ENCODE data around the gene SURF2. TPM values are rescaled to one million over a fixed set of nuclear protein-coding genes. Genes with fewer than 3 reads are reported as not detected.

SURF2 gene
- total and polyA plus RNA-seq, 9 of the 15 experiments (the other 6 are each of a cell fraction or from before 2014, with no cell fraction given): 5.5 to 82.5 (median 21.3) TPM

- TF ChIP-seq POLR3G (IDR thresholded peaks at IDR 0.05; ENCODE audit: extremely low read depth, insufficient read length, insufficient replicate concordance): no peak
- peak; percentile 75 for TF ChIP-seq ZNF395 (CRISPR knock-in tag; IDR thresholded peaks at IDR 0.05)
- TF ChIP-seq ZNF23 (CRISPR knock-in tag; IDR thresholded peaks at IDR 0.05): no peak
- no peak for TF ChIP-seq ZNF146 (CRISPR knock-in tag; IDR thresholded peaks at IDR 0.05; ENCODE audit: unreplicated experiment)
- TF ChIP-seq ZNF785 (CRISPR knock-in tag; IDR thresholded peaks at IDR 0.05): no peak
- TF ChIP-seq ZNF655 (CRISPR knock-in tag; IDR thresholded peaks at IDR 0.05): no peak
- peak; percentile 59 for TF ChIP-seq FIP1L1 (IDR thresholded peaks at IDR 0.05; ENCODE audit: low read depth, low read length, poor library complexity, severe bottlenecking)
- peak; percentile 43; the same call in 1 of the 2 replicates for TF ChIP-seq ZBTB7A (IDR thresholded peaks at IDR 0.05; ENCODE audit: borderline replicate concordance, control insufficient read depth, low read depth, low read length)
- TF ChIP-seq KAT7 (CRISPR knock-in tag; IDR thresholded peaks at IDR 0.05; ENCODE audit: borderline replicate concordance): no peak
- TF ChIP-seq TAF7 (tag; IDR thresholded peaks at IDR 0.05): no peak
- TF ChIP-seq CREB1 (IDR thresholded peaks at IDR 0.05): peak; percentile 54
- peak; percentile 63; the same call in 1 of the 2 replicates for TF ChIP-seq CREB1 (CRISPR knock-in tag; IDR thresholded peaks at IDR 0.05)
- TF ChIP-seq RAD21 (CRISPR knock-in tag; conservative IDR thresholded peaks at IDR 0.05 in 1 of 2, IDR thresholded peaks at IDR 0.05 in 1 of 2): no peak
- TF ChIP-seq, protein P1, sequence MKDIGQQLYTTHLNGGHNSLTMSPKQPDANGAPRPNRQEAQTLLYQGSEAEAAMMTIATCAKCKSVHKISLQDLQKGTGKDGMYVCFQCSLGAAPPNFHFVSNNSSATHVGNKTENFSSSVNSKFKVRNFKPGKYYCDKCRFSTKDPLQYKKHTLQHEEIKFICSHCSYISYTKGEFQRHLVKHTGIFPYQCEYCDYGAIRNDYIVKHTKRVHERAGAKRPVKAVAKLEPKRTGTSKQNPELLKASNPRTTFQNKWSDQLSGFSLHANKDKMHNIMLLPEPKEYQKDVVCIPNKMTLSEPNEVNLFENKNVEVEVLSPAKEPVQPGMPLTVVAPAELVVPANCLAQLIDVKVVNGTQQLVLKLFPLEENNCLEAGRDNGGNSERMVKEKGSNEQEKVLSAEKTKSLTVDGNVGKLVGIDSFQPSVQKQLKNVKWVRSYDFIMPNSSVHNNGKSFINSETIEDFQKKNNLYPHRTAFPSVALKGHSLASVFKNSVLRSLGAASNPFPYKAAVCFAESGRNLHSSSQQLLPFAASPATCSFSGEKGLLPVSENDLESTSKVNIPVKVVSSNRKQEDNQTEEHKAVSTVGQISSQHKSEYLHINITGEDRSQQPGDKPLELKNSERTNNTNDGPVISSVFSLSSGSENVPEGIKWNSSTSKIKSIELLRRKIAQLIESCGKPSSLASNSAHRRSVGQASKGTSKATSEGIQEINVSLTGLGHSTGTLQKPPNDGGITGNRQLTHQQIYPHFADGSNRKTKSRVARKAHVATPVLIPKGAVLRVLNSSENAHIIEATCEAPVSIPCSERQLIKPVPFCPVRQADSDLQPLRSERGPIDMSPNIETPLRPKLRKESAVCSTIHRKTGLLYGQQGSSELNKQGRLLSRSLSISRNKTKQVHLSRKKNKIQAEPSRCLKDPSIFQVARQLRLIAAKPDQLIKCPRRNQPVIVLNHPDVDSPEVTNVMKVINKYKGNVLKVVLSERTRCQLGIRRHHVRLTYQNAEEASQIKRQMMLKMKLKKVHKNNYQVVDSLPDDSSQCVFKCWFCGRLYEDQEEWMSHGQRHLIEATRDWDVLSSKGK (CRISPR knock-in tag; IDR thresholded peaks at IDR 0.05): no peak
- TF ChIP-seq FOXP1 (CRISPR knock-in tag; IDR thresholded peaks at IDR 0.05): peak; percentile 98
- TF ChIP-seq, protein P2, sequence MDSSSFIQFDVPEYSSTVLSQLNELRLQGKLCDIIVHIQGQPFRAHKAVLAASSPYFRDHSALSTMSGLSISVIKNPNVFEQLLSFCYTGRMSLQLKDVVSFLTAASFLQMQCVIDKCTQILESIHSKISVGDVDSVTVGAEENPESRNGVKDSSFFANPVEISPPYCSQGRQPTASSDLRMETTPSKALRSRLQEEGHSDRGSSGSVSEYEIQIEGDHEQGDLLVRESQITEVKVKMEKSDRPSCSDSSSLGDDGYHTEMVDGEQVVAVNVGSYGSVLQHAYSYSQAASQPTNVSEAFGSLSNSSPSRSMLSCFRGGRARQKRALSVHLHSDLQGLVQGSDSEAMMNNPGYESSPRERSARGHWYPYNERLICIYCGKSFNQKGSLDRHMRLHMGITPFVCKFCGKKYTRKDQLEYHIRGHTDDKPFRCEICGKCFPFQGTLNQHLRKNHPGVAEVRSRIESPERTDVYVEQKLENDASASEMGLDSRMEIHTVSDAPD (CRISPR knock-in tag; IDR thresholded peaks at IDR 0.05): no peak
Measured at GRCh38 chr9:133375724-133376654, 19.6 kb downstream of the SURF2 start, which contains the start of the genes STKLD1 and SURF4 (continued).
